ENCODE data around the gene FBLN5. TPM values are rescaled to one million over a fixed set of nuclear protein-coding genes. Genes with fewer than 3 reads are reported as not detected.

The FBLN5 gene
- total RNA-seq, 1 experiment from 2014 or later, result 1.0 TPM

DNA sequence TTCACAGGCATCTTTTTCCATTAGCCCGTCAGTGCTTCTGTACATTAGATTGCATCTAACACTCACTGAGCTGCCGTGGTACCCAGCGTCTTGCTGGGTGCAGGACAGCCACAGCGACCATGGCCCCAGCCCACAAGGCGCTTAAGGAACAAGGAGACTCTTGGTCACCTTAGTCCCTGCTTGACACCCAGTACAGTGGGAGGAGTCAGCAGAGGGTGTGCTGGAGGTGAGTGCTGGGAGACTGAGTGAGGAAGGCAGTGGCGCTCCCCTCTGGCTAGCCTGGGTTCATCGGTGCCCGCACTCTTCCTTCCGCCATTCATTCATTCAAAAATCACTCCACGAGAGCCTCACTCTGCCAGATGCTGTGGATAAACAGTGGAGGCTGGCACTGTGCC, 21.8 kb downstream of the FBLN5 start:
- no CpG with 5 or more reads among the region's 10 CpGs for WGBS (ENCODE audit: extremely low coverage, insufficient read length, low lambda C conversion rate)
- Mint-ChIP-seq H3K36me3 (ENCODE audit: insufficient read depth in 1 of 3, low read depth in 3 of 3) (no peaks in the 10 kb centered on the region), H3K4me1 (peaks cover 4 to 8% of the 10 kb centered on the region in 2 experiments; a peak in 3 of 4 replicates), H3K27me3 (ENCODE audit: low read depth) (no peaks in the 10 kb centered on the region), H3K27ac (no peak overlapping the region), H3K4me3 (no peak overlapping the region), H3K9me3 (no peaks in the 10 kb centered on the region)
- Histone ChIP-seq H3T11ph (ENCODE audit: low read length) (no peak overlapping the region), H4K91ac (ENCODE audit: insufficient read length, low read depth, low read length) (no peak overlapping the region), H2BK15ac (ENCODE audit: low read depth, low read length) (no peak overlapping the region), H4K20me1 (ENCODE audit: control insufficient read depth, insufficient read depth, insufficient read length) (no peaks in the 10 kb centered on the region), H3K4ac (ENCODE audit: low read depth, low read length) (no peak overlapping the region), H3K27ac (ENCODE audit: insufficient read length, low read depth, low read length) (no peak overlapping the region), H2BK20ac (ENCODE audit: low read depth, low read length, poor library complexity, severe bottlenecking) (no peak overlapping the region), H3K9ac (ENCODE audit: extremely low read depth, insufficient read length, low read length) (no peak overlapping the region), H2BK5ac (ENCODE audit: insufficient read length, low read length) (no peak overlapping the region), H2BK120ac (ENCODE audit: low read depth, low read length, poor library complexity, severe bottlenecking) (no peak overlapping the region), H4K5ac (ENCODE audit: insufficient read length, low read depth, low read length) (no peak overlapping the region), H3K14ac (ENCODE audit: insufficient read depth, low read length) (no peak overlapping the region), H2AFZ (ENCODE audit: low read length) (no peak overlapping the region), H4K8ac (replicated peaks; ENCODE audit: insufficient read length, low read depth, low read length) (no peak overlapping the region), H3K23me2 (ENCODE audit: insufficient read length, low read depth, low read length, poor library complexity, severe bottlenecking) (no peaks in the 10 kb centered on the region), H2AK5ac (ENCODE audit: insufficient read length, low read length) (no peak overlapping the region), H3K79me1 (ENCODE audit: insufficient read depth, low read depth, low read length, poor library complexity, severe bottlenecking) (no peaks in the 10 kb centered on the region), H2BK12ac (ENCODE audit: insufficient read length, low read depth, low read length) (no peak overlapping the region), H3K56ac (ENCODE audit: insufficient read length, low read depth, low read length) (no peak overlapping the region), H3K18ac (ENCODE audit: insufficient read length, low read depth, low read length) (no peak overlapping the region), H3K9me3 (ENCODE audit: control insufficient read depth, low read depth, low read length) (no peaks in the 10 kb centered on the region), H3K4me2 (ENCODE audit: insufficient read depth, insufficient read length, low read length) (no peak overlapping the region), H3K23ac (ENCODE audit: insufficient read length, low read depth, low read length) (no peak overlapping the region), H3K79me2 (ENCODE audit: insufficient read depth, low read length) (no peaks in the 10 kb centered on the region), H3K4me1 (ENCODE audit: insufficient read depth, low read length) (no peaks in the 10 kb centered on the region), H3K27me3 (ENCODE audit: insufficient read depth, low read length) (no peaks in the 10 kb centered on the region)
- no peak for DNase-seq
- TF ChIP-seq, protein P1, sequence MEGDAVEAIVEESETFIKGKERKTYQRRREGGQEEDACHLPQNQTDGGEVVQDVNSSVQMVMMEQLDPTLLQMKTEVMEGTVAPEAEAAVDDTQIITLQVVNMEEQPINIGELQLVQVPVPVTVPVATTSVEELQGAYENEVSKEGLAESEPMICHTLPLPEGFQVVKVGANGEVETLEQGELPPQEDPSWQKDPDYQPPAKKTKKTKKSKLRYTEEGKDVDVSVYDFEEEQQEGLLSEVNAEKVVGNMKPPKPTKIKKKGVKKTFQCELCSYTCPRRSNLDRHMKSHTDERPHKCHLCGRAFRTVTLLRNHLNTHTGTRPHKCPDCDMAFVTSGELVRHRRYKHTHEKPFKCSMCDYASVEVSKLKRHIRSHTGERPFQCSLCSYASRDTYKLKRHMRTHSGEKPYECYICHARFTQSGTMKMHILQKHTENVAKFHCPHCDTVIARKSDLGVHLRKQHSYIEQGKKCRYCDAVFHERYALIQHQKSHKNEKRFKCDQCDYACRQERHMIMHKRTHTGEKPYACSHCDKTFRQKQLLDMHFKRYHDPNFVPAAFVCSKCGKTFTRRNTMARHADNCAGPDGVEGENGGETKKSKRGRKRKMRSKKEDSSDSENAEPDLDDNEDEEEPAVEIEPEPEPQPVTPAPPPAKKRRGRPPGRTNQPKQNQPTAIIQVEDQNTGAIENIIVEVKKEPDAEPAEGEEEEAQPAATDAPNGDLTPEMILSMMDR (conservative IDR thresholded peaks at IDR 0.05), result no peak

Data from H9 (cell line).